ENCODE results near the gene GALNT10. TPM values are rescaled to one million over a fixed set of nuclear protein-coding genes. Genes with fewer than 3 reads are reported as not detected.

The GALNT10 gene
- total and polyA plus RNA-seq, 9 of the 15 experiments (the other 6 are each of a cell fraction or from before 2014, with no cell fraction given) = 4.6 to 37.1 (median 13.3) TPM

DNA sequence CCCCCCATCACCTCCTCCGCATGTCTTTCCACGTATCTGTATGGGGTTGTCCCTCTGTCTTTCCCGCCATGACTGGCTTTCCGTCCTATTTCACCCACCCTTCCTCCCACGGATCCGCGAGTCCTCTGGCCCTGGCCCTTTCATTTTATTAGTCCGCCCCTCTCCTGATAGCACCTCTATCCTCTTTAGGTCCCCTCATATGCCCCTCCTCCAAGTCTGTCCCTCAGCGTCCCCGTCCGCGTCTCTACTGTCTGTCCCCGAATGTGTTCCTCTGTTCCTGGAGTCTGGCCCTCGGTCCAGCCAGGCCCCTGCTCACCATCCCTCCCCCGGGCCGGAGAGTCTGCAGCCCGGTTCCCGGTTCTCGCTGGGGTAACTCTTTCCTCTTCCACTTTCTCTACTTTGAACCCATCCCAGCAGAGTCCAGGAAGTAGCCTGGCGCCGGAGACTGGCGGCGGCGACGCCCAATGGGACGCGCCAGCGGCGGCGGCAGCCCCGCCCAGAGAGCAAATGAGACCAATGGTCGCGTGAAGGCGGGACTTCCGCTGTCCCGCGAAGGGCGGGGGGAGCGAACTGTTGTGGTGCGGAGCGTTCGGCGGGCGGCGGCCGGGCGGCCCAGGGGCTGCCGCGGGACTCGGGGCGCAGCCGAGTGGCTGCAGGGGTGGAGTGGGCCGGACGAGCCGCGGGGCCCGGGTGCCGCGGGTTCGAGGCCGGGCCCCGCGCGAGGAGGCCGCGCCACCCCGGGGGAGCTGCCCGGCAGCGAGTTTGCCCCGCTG is 255.1 kb downstream of the GALNT10 start, which contains the start of gene SAP30L (continued):
- TF ChIP-seq ZNF3 (CRISPR knock-in tag; IDR thresholded peaks at IDR 0.05) = no peak
- TF ChIP-seq, protein P1, sequence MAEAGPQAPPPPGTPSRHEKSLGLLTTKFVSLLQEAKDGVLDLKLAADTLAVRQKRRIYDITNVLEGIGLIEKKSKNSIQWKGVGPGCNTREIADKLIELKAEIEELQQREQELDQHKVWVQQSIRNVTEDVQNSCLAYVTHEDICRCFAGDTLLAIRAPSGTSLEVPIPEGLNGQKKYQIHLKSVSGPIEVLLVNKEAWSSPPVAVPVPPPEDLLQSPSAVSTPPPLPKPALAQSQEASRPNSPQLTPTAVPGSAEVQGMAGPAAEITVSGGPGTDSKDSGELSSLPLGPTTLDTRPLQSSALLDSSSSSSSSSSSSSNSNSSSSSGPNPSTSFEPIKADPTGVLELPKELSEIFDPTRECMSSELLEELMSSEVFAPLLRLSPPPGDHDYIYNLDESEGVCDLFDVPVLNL (CRISPR knock-in tag; IDR thresholded peaks at IDR 0.05; ENCODE audit: low read depth) = no peak
- peak; percentile 90 for TF ChIP-seq ASH1L (IDR thresholded peaks at IDR 0.05; ENCODE audit: borderline replicate concordance, low read depth, partially characterized antibody)
- TF ChIP-seq BDP1 (IDR thresholded peaks at IDR 0.05; ENCODE audit: insufficient read depth, insufficient read length) = no peak
- peak; percentile 90 for TF ChIP-seq SP2 (IDR thresholded peaks at IDR 0.05; ENCODE audit: extremely low read depth, low read depth, low read length, poor library complexity, severe bottlenecking)
- TF ChIP-seq, protein P2, sequence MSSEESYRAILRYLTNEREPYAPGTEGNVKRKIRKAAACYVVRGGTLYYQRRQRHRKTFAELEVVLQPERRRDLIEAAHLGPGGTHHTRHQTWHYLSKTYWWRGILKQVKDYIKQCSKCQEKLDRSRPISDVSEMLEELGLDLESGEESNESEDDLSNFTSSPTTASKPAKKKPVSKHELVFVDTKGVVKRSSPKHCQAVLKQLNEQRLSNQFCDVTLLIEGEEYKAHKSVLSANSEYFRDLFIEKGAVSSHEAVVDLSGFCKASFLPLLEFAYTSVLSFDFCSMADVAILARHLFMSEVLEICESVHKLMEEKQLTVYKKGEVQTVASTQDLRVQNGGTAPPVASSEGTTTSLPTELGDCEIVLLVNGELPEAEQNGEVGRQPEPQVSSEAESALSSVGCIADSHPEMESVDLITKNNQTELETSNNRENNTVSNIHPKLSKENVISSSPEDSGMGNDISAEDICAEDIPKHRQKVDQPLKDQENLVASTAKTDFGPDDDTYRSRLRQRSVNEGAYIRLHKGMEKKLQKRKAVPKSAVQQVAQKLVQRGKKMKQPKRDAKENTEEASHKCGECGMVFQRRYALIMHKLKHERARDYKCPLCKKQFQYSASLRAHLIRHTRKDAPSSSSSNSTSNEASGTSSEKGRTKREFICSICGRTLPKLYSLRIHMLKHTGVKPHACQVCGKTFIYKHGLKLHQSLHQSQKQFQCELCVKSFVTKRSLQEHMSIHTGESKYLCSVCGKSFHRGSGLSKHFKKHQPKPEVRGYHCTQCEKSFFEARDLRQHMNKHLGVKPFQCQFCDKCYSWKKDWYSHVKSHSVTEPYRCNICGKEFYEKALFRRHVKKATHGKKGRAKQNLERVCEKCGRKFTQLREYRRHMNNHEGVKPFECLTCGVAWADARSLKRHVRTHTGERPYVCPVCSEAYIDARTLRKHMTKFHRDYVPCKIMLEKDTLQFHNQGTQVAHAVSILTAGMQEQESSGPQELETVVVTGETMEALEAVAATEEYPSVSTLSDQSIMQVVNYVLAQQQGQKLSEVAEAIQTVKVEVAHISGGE (CRISPR knock-in tag; IDR thresholded peaks at IDR 0.05) = peak in 1 of 3 experiments; percentile 88; a peak in 2 of 6 replicates
- TF ChIP-seq, protein P3, sequence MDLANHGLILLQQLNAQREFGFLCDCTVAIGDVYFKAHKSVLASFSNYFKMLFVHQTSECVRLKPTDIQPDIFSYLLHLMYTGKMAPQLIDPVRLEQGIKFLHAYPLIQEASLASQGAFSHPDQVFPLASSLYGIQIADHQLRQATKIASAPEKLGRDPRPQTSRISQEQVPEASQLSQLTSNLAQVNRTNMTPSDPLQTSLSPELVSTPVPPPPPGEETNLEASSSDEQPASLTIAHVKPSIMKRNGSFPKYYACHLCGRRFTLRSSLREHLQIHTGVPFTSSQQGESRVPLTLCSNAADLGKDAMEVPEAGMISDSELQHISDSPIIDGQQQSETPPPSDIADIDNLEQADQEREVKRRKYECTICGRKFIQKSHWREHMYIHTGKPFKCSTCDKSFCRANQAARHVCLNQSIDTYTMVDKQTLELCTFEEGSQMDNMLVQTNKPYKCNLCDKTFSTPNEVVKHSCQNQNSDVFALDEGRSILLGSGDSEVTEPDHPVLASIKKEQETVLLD (IDR thresholded peaks at IDR 0.05) = 0 out of 2 replicates have a peak, but pooled peaks have one; percentile 47
- TF ChIP-seq, protein P4, sequence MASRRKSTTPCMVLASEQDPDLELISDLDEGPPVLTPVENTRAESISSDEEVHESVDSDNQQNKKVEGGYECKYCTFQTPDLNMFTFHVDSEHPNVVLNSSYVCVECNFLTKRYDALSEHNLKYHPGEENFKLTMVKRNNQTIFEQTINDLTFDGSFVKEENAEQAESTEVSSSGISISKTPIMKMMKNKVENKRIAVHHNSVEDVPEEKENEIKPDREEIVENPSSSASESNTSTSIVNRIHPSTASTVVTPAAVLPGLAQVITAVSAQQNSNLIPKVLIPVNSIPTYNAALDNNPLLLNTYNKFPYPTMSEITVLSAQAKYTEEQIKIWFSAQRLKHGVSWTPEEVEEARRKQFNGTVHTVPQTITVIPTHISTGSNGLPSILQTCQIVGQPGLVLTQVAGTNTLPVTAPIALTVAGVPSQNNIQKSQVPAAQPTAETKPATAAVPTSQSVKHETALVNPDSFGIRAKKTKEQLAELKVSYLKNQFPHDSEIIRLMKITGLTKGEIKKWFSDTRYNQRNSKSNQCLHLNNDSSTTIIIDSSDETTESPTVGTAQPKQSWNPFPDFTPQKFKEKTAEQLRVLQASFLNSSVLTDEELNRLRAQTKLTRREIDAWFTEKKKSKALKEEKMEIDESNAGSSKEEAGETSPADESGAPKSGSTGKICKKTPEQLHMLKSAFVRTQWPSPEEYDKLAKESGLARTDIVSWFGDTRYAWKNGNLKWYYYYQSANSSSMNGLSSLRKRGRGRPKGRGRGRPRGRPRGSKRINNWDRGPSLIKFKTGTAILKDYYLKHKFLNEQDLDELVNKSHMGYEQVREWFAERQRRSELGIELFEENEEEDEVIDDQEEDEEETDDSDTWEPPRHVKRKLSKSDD (conservative IDR thresholded peaks at IDR 0.05; ENCODE audit: low read length) = no peak
- peak; percentile 25; the same call in 1 of the 2 replicates for TF ChIP-seq EP400 (IDR thresholded peaks at IDR 0.05)
- TF ChIP-seq ZNF347 (CRISPR knock-in tag; IDR thresholded peaks at IDR 0.05; ENCODE audit: low read depth) = no peak
- TF ChIP-seq BCOR (IDR thresholded peaks at IDR 0.05) = 0 out of 2 replicates have a peak, but pooled peaks have one; percentile 11
- 0 out of 2 replicates have a peak, but pooled peaks have one; percentile 40 for TF ChIP-seq ATF7 (IDR thresholded peaks at IDR 0.05)
- TF ChIP-seq, protein P5, sequence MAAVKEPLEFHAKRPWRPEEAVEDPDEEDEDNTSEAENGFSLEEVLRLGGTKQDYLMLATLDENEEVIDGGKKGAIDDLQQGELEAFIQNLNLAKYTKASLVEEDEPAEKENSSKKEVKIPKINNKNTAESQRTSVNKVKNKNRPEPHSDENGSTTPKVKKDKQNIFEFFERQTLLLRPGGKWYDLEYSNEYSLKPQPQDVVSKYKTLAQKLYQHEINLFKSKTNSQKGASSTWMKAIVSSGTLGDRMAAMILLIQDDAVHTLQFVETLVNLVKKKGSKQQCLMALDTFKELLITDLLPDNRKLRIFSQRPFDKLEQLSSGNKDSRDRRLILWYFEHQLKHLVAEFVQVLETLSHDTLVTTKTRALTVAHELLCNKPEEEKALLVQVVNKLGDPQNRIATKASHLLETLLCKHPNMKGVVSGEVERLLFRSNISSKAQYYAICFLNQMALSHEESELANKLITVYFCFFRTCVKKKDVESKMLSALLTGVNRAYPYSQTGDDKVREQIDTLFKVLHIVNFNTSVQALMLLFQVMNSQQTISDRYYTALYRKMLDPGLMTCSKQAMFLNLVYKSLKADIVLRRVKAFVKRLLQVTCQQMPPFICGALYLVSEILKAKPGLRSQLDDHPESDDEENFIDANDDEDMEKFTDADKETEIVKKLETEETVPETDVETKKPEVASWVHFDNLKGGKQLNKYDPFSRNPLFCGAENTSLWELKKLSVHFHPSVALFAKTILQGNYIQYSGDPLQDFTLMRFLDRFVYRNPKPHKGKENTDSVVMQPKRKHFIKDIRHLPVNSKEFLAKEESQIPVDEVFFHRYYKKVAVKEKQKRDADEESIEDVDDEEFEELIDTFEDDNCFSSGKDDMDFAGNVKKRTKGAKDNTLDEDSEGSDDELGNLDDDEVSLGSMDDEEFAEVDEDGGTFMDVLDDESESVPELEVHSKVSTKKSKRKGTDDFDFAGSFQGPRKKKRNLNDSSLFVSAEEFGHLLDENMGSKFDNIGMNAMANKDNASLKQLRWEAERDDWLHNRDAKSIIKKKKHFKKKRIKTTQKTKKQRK (IDR thresholded peaks at IDR 0.05; ENCODE audit: borderline replicate concordance, low read depth, low read length) = peak; percentile 81

Data from K562 (cell line).